Stimulated activated CD8-positive, alpha-beta memory T cell treated with anti-CD3 and anti-CD28 coated beads, Interleukin-15, amount 100 ng/mL, for 24 hours (primary cell): ENCODE data around the gene A4GNT.
"Not testable (repeated sequence)": the region's sequence is repeated elsewhere in the genome, so short reads cannot be mapped to it uniquely, and the experiment has no call there.

Source experiments
- DNase-seq: peaks from one replicate; pipeline ENCODE4 v3.0.0-alpha.2; 2020; ENCODE audit warnings: low read depth

Gene A4GNT

GRCh38 chr3:138118612-138119422 lies 13.4 kb downstream of the A4GNT start:
- DNase-seq, result peak; percentile 24

- no peak for DNase-seq
Measured at GRCh38 chr3:138114988-138115971, 16.9 kb downstream of the A4GNT start, which contains the start of gene DZIP1L. TSS of gene DZIP1L (minus strand) at chr3:138115608. CDS start at chr3:138103971, 11,637 bp downstream.

- DNase-seq, result no peak
Measured at GRCh38 chr3:138114431-138114918, 17.7 kb downstream of the A4GNT start.

GRCh38 chr3:138113326-138113725 lies 18.9 kb downstream of the A4GNT start:
- no peak for DNase-seq

- no peak for DNase-seq
Measured at GRCh38 chr3:138112362-138112761, 19.8 kb downstream of the A4GNT start.

- DNase-seq, result no peak
Measured at GRCh38 chr3:138105598-138105997, 26.6 kb downstream of the A4GNT start.

GRCh38 chr3:138103466-138103865 lies 28.7 kb downstream of the A4GNT start:
- DNase-seq, result no peak

- DNase-seq, result not testable (repeated sequence)
Measured at GRCh38 chr3:138101351-138101940, 30.7 kb downstream of the A4GNT start.

GRCh38 chr3:138099417-138099816 lies 32.8 kb downstream of the A4GNT start:
- DNase-seq, result no peak

- no peak for DNase-seq
Measured at GRCh38 chr3:138097192-138098172, 34.7 kb downstream of the A4GNT start.

- no peak for DNase-seq
Measured at GRCh38 chr3:138093721-138094120, 38.5 kb downstream of the A4GNT start.

- no peak for DNase-seq
Measured at GRCh38 chr3:138092023-138092422, 40.2 kb downstream of the A4GNT start.

- DNase-seq, result no peak
Measured at GRCh38 chr3:138089091-138089490, 43.1 kb downstream of the A4GNT start.

GRCh38 chr3:138085745-138086144 lies 46.4 kb downstream of the A4GNT start:
- DNase-seq, result not testable (repeated sequence)

- no peak for DNase-seq
Measured at GRCh38 chr3:138084196-138084595, 48.0 kb downstream of the A4GNT start.

- no peak for DNase-seq
Measured at GRCh38 chr3:138082992-138083386, 49.2 kb downstream of the A4GNT start.

GRCh38 chr3:138082085-138082991 lies 49.9 kb downstream of the A4GNT start:
- DNase-seq, result no peak

- DNase-seq, result no peak
Measured at GRCh38 chr3:138081371-138082084, 50.7 kb downstream of the A4GNT start.

- DNase-seq, result no peak
Measured at GRCh38 chr3:138079901-138080300, 52.3 kb downstream of the A4GNT start.
